Measurements from ENCODE around the gene RAX2.

RAX2 gene

DNA sequence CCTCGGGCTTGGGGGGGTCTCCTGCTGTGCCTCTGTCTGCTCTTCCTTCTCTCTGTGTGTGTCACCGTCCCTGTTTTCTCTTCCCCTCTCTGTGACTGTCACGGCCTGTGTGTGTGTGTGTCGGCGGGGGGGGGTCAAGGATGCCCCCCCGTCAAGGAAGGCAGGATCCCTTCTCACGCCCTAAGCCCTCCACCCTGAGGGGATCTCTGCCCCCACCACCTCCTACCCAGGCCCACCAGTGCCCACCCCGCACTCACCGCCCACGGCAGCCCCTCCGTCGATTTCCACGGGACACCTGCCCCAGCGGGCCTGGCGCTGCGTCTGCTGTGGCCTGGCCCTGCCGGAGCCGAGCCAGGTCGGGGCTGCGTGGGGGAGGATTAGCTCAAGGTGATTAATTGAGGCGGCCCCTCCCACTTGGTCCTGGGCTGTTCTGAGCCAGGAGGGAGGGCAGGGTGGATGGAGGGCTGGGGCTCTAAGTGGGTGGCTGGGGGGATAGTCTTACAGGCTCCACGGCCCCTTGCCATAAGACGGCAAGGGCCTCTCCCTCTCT, at the start of gene RAX2:
RAX2 (minus strand) TSS at position 323 of the 550 bp plus-strand sequence. CDS start 486 bp downstream, outside the sequence.
- no peak within 1 kb of the TSS for H3K27ac ChIP-seq
- TF ChIP-seq CTCF (conservative IDR thresholded peaks at IDR 0.05; ENCODE audit: low read depth): no peak
- DNase-seq (ENCODE audit: low spot score): no peak
- CTCF ChIA-PET: no interaction called here
- POLR2A ChIA-PET (ENCODE audit: low non-redundant PET): no interaction called here

- ChIA-PET POLR2A (ENCODE audit: low non-redundant PET) (no interaction called here), CTCF (interaction anchor here (0.6 kb wide), 2 partner anchors 19 to 37 kb away, joined by 3 to 5 read pairs; no protein-coding TSS in a partner anchor)
Measured at GRCh38 chr19:3821156-3821555, 49.1 kb upstream of the RAX2 start.

GRCh38 chr19:3819989-3820388, 48.0 kb upstream of the RAX2 start:
- no peak overlapping the region for H3K27ac ChIP-seq
- ChIA-PET POLR2A (ENCODE audit: low non-redundant PET) (no interaction called here), CTCF (no interaction called here)
- no peak for TF ChIP-seq CTCF (conservative IDR thresholded peaks at IDR 0.05; ENCODE audit: low read depth)
- DNase-seq (ENCODE audit: low spot score): no peak

More at GRCh38 chr19:3821156-3821555, 49.1 kb upstream of the RAX2 start:
- H3K27ac ChIP-seq: no peak overlapping the region
- TF ChIP-seq CTCF (conservative IDR thresholded peaks at IDR 0.05; ENCODE audit: low read depth): no peak
- no peak for DNase-seq (ENCODE audit: low spot score)

DNA sequence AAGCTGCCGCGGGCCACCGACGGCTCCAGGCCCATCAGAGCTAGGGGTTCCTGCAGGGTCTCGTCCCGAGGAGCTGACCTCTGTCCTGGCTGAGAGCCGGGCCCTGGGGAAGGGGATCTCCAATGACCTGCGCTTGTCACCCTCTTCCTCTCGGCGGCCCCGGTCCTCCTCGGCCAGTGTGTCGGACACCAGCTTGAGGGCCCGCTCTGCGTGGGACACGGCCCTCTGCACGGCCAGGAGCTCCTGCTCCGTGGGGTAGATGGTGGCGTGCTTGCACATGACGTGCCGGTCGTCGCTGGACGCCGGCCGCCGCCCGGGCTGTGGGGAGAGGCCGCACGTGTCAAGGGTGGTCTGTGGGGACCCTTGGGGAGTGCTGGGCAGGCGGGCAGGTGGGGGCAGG, 46.9 kb upstream of the RAX2 start:
- no peak for DNase-seq (ENCODE audit: low spot score)
- no peak overlapping the region for H3K27ac ChIP-seq
- POLR2A ChIA-PET (ENCODE audit: low non-redundant PET): no interaction called here
- TF ChIP-seq CTCF (conservative IDR thresholded peaks at IDR 0.05; ENCODE audit: low read depth): no peak
- CTCF ChIA-PET: interaction anchor here (1.4 kb wide), 1 partner anchor 30 kb away, joined by 5 read pairs; no protein-coding TSS in a partner anchor

- DNase-seq (ENCODE audit: low spot score): peak; percentile 20
- POLR2A ChIA-PET (ENCODE audit: low non-redundant PET): no interaction called here
- CTCF ChIA-PET: interaction anchor here (1.4 kb wide), 1 partner anchor 31 kb away, joined by 5 read pairs; no protein-coding TSS in a partner anchor
- no peak overlapping the region for H3K27ac ChIP-seq
- no peak for TF ChIP-seq CTCF (conservative IDR thresholded peaks at IDR 0.05; ENCODE audit: low read depth)
Measured at GRCh38 chr19:3818466-3818865, 46.4 kb upstream of the RAX2 start.

- POLR2A ChIA-PET (ENCODE audit: low non-redundant PET): interaction anchor here (0.5 kb wide), 1 partner anchor 167 kb away, joined by 3 read pairs; the partner anchor contains the start of gene EEF2
- DNase-seq (ENCODE audit: low spot score): no peak
- CTCF ChIA-PET: interaction anchor here (1.1 to 1.4 kb wide), 2 partner anchors 28 to 31 kb away, joined by 5 read pairs; no protein-coding TSS in a partner anchor
- H3K27ac ChIP-seq: no peak overlapping the region
- no peak for TF ChIP-seq CTCF (conservative IDR thresholded peaks at IDR 0.05; ENCODE audit: low read depth)
Measured at GRCh38 chr19:3817761-3818160, 45.7 kb upstream of the RAX2 start.
